Spleen (tissue), 7 donors: ENCODE data around the gene GRIK4.

Experiments
- POLR2A ChIP-seq, 3 donors: fragments of 450-650 bp; IDR thresholded peaks; one replicate each; pipeline ENCODE4 v1.5.1; 2017; ENCODE audit warnings: antibody characterized with exemption in 3 of 3, mild to moderate bottlenecking in 1 of 3
- POLR2AphosphoS5 ChIP-seq, 3 donors: sonication (generic); formaldehyde crosslinking; IDR thresholded peaks; one replicate each; pipeline ENCODE4 v1.5.1; 2017; ENCODE audit warnings: antibody characterized with exemption in 3 of 3
- TF ChIP-seq, protein P1 (sequence below), 11 experiments: fragments of 200-600 bp in 7 of 11; fragments of 450-650 bp in 4 of 11; sonication (generic) in 4 of 11; IDR thresholded peaks in 8 of 11; conservative IDR thresholded peaks in 3 of 11; 1 replicate in 7 of 11; 2 replicates in 4 of 11; pipeline versions ENCODE4 v1.4.0 to v1.8.0; 2016 to 2021; ENCODE audit warnings: antibody characterized with exemption in 11 of 11, inconsistent platforms in 4 of 11, mild to moderate bottlenecking in 1 of 11
- donor health status: DM: no; HTN: no; CAD: no; lungs with moderate emphysema.
- donor health status: DM: no; HTN: no; CAD: no.
- donor health status: DM: no; HTN: no; CAD: no.

DNA sequence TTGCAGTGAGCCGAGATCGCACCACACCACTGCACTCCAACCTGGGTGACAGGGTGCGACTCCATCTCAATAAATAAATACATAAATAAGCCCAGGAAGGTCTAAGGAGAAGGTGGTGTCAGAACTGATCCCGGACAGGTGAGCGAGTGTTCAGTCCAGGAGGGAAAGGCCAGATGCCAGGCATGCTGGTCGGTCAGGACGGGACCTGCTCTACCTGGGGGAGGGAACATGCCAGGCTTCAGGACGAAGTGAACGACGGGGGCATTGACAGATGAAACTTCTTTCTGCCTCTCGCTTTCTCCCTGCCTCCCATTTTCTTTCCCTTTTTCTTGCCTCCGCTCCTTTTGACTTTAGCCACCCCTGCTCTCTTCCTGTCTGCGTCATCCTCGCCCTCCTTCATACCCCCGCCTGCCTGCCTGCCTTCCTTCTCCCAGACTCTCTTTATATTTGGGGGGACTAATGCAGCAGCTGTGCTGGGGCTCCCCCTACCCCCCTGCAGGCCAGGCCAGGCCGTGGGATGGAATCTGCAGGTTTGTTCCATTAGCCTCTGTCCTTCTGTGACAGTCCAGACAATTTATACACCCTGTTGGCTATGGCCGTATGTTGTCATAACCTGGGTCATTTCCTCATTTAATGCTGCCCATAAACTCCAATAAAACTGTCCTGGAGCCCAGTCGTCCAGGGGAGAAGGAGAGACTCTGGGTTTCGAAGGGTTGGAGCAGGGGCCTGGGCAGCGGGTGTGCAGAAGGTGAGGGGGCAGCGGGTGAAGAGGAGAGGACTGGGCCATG is 303.2 kb downstream of the GRIK4 start:
- TF ChIP-seq POLR2A (IDR thresholded peaks at IDR 0.05) (no peak), POLR2AphosphoS5 (IDR thresholded peaks at IDR 0.05) (no peak)
- TF ChIP-seq, protein P1, sequence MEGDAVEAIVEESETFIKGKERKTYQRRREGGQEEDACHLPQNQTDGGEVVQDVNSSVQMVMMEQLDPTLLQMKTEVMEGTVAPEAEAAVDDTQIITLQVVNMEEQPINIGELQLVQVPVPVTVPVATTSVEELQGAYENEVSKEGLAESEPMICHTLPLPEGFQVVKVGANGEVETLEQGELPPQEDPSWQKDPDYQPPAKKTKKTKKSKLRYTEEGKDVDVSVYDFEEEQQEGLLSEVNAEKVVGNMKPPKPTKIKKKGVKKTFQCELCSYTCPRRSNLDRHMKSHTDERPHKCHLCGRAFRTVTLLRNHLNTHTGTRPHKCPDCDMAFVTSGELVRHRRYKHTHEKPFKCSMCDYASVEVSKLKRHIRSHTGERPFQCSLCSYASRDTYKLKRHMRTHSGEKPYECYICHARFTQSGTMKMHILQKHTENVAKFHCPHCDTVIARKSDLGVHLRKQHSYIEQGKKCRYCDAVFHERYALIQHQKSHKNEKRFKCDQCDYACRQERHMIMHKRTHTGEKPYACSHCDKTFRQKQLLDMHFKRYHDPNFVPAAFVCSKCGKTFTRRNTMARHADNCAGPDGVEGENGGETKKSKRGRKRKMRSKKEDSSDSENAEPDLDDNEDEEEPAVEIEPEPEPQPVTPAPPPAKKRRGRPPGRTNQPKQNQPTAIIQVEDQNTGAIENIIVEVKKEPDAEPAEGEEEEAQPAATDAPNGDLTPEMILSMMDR (IDR thresholded peaks at IDR 0.05 in 8 of 11, conservative IDR thresholded peaks at IDR 0.05 in 3 of 11), result no peak
